SW 1271 (cell line): ENCODE measurements around the gene NUTM2E.
A peak's percentile ranks its signal among the peaks of the same experiment; 100 is the strongest.
"Not testable (repeated sequence)": the region's sequence is repeated elsewhere in the genome, so short reads cannot be mapped to it uniquely, and the experiment has no call there.

Experiments
- DNase-seq, 2 experiments: peaks; one replicate each; lab custom pipeline; 2025; lab: John Stamatoyannopoulos, UW

The NUTM2E gene, protein sequence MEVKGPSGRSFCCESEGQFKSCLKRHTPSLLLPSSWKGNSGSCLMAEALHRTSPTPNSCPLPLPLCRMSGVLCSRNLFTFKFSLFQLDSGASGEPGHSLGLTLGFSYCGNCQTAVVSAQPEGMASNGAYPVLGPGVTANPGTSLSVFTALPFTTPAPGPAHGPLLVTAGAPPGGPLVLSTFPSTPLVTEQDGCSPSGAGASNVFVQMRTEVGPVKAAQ (N-terminal part only)

DNA sequence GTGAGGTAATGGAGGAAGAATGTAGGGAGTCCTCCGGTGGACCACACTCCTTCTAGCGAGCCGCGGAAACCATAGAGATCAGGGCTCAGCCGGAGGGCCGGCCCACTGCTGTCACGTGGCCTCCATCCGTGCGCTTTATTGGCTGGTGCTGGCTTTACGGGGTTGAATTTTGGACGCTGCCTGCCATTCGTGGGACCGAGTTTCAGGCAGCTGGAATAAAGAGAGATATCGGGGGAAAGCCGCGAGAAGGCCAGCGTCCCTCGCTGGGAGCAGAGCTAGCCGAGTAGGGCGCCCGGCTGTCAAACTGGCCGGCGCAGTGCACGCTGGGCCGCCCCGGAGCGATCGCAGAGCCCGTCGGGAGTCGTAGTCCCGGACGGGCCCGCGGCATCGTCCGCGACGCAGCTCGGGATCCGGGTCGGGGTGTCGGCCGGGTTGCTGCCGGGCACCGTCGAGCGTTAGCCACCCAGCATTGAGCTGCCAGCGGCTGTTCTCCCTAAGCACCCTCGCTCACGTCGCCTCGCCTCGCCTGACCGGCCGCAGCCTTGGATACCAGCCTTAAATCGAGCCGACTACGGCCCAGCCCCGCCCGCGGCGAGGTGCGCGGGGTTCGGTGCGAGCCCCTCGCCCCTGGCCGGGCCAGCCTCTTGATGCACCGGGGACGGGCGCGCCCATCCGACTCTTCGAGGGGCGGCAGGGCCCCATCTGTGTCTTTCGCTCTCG, at the start of gene NUTM2E:
Gene NUTM2E, plus strand, starts transcription at position 244 of the 720 bp plus-strand sequence. CDS start 15,002 bp downstream, outside the sequence.
- peak; percentile 66 to 81 for DNase-seq

DNA sequence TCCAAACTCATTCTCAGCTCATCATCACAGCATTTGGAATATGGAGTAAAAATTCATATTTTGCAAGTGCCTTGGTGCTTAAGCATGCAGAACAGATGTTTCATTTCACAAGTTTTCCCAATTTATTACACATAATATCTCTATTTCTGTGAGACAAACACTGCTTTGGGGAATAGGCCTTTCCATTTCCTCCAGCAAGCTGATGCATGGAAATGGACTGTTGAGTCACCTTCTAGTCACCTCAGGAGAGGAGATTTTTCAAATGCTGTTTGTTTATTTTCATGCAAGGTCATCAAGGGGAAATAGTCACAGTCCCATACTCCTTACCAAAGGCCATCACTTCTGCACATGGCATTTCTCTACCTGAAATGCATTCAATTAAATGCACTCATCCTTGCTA, 48.5 kb upstream of the NUTM2E start:
- DNase-seq, result not testable (repeated sequence)

DNA sequence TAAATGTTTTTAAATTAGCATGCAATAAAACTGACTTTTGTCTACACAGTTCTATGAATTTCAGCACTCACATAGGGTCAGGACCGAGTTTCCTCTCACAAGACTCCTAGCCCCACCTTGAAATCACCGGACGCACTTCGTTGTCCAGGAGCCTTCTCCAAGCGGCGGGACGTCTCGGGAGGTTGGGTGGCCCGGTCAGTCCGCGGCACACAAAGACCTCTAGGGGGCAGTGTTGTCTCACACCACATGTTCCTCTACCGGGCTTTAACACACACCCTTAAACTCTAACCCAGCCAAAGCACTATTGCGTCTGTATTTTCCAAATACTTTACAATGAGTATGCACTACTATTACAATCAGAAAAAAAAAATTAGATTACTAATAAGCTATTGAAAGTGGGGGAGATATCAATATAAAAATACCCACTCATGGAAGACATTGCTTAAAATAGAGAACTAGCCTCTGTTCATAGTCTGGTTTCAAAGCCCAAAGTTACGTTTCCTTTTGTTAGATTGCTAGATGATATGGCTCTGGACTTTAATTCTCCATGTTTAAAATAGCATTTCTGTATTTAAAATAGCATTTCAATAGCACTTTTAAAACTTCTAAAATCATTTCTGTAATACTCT, 47.1 kb upstream of the NUTM2E start:
- DNase-seq, result peak in 1 of 2 experiments; percentile 1

DNA sequence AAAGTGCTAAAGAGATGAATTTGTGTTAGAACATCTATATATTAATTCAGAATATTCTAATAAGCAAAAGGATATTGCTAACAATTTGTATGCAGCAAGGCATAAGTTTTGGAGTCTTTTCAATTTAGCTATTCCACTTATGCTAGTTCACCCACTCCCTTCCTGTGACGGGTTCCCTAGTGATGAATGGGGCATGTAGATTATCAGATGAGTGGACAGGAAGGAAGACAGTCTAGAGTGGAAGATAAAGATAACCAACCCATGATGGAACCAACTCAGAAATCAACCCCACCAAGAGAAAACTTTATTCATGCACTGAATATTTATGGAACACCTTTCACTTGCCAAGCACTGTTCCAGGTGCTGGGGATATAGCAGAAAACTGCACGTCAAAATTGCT, 46.5 kb upstream of the NUTM2E start:
- DNase-seq, result not testable (repeated sequence)

DNA sequence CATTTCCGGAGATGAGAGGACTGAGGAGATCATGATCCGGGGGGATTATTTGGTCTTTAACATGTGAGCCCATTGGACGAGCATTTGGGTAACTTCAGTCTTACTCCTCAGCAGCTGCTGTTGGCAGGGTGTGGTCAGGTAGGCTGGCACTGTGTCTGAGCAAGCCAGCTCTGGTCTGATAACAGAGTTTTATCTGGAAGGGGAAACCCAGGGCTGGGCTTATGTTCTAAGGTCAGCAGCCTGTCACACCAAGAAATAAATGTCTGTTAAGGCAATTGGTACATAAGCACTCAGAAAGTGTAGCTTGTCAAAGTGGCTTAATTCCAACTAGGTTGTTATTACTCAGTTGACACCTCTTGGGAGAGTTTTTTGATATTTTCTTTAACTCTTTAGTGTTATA, 45.0 kb upstream of the NUTM2E start:
- DNase-seq, result not testable (repeated sequence)

DNA sequence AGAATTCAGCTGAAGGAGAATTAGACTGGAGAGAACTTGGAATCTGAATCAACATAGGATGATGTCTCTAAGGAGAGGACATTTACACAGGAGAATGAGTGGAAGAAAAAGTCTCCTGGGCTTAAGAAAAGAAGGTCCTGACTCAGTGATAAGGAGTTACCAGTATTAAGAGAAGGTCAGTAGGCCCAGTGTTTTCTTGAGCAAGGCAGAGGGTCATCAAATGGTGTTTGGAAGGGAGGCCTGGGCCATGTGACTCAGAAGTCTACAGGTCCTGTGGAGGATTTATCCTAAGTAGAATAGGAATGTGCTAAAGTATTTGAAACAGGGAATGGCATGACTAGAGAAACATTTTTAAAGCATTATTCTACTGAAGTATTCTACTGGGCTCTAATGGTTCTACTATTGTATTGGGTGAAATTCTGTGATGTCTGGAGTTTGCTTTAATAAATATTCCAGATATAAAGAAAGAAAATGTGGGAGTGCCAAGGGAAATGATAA, 39.0 kb upstream of the NUTM2E start:
- not testable (repeated sequence) for DNase-seq

DNA sequence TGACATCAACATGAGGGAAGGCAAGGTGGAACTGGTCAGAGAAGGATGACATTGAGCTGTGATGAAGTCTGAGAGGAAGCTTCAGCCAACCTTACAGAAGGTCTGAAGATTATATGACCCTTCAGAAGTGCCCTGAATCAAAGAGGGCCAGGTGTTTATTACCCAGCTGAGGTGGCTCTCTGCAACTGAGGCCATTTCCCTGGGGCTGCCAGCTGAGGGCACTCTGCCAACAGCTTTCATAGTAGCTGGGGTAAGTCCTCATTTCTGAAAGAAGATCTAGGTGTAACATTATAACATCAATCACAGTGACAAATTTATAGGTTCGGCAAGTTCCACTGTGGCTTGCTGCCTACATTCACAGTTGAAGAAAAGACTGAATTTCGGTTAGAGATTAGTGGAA, 37.2 kb upstream of the NUTM2E start:
- not testable (repeated sequence) for DNase-seq

DNA sequence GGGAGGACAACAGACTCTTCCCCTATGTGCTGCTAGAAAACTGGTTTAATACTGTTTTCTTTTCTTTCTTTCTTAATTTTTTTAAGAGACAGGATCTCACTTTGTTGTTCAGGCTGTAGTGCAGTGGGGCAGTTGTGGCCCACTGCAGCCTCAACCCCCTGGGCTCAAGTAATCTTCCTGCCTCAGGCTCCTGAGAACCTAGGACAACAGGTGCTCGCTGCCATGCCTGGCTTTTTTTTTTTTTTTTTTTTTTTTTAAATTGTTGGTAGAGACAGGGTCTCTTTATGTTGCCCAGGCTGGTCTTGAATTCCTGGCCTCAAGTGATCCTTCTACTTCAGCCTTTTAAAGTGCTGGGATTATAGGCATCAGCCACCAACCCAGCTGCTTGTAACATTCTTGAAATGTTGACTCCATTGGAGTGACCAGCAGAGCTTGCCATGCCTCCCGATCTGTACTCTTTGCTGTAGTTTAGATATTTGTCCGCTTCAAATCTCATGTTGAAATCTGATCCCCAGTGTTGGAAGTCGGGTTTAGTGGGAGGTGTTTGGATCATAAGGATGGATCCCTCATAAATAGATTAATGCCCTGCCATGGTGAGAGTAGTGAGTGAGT, 34.5 kb upstream of the NUTM2E start:
- DNase-seq, result not testable (repeated sequence)

DNA sequence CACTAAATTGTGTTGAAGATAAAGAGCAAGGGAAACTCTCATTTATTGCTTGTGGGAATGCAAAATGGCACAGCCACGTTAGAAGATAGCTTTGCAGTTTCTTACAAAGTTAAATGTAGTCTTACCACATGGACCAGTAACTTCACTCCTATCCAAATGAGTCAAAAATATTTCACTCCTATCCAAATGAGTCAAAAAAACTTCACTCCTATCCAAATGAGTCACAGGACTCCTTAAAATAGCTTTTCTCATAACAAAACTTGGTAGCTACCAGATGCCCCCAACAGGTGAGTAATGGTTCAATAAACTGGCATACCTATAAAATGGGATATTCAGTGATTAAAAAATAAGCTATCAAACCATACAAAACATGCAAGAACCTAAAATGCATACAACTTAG, 27.2 kb upstream of the NUTM2E start:
- DNase-seq, result not testable (repeated sequence)

DNA sequence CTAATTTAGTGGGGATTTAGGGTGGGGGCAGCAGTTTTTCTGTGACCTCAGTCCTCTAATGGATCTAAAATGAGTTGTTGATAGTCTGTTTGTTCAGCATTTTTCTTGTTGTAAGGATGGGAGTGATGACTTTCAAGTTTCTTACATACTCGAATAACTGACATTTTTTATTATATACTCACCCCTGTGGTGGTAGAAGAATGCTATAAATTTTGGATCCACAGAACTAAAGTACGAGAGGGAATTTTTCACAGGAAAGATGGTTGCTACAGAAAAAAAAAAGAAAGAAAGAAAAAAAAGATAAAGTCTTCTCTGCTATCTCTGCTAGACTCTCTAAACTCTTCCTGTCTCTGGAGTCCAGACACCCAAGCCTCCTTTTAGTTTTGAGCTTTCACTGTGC, 20.7 kb upstream of the NUTM2E start:
- DNase-seq, result not testable (repeated sequence)

DNA sequence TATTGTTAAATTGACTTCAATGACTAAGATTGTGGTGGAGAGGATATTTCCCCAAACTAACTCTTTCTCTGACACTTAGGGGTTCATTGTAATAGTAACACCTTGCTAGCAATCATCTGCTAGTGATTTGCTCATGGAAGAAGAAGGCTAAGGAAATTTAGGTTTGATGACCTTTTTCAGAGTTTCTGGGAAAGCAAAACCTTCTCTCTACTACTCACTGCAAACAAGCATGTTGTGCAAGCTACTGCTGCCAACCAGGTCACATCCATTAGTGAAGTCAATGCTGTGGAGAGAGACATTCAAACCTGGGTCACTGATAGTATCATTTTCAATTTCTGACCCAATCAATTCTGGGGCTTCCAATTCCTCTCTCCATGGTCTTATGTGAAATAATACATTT, 14.6 kb upstream of the NUTM2E start:
- not testable (repeated sequence) for DNase-seq

DNA sequence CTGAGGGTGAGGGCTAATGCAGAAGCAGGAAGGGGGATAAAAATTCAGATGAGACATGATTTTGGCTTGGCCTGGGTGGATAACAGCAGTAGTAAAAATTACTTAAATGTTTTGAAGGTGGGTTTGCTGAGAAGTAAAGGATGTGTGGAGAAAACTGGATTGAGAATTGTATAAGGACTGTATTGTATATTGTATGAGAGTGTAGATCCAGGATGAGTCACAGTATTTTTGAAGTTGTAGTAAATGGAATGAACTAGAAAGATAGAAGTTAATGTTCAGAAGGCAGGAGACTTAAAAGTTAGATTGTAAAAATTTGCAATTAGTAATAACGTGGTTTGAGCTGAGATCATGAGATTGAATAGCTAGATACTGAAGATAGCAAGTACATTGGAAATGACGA, 10.2 kb upstream of the NUTM2E start:
- DNase-seq, result not testable (repeated sequence)

DNA sequence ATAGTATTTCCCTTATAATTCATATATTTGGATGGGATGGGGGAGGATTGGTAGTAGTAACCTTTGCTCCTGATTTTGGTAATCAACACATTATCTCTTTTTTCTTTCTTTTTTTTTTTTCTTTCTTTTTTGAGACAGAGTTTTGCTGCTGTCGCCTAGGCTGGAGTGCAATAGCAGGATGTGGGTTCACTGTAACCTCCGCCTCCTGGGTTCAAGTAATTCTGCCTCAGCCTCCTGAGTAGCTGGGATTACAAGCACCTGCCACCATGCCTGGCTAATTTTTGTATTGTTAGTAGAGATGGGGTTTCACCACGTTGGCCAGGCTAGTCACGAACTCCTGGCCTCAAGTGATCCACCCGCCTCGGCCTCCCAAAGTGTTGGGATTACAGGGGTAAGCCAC, 3.2 kb upstream of the NUTM2E start:
- not testable (repeated sequence) for DNase-seq

DNA sequence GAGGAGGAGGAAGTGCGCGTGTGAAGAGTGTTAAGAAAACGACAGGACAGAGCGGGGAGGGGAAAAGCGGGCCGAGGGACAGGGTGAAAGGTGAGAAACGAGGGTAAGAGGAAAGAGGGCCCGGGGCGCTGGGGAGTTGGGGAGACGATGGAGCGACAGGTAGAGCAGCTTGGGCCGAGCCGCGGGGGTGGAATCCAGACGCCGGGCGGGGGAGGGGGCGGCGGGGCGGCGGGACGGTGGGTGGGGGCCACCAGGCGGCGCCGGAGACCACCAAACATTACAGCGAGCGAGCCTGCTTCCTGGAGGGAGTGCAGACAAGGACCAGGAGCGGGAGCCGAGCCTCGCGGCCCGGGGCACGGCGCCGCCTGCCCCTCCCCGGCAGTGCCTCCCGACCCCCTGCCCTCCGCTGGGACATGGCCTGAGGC, 940 bp upstream of the NUTM2E start:
- DNase-seq, result not testable (repeated sequence)

DNA sequence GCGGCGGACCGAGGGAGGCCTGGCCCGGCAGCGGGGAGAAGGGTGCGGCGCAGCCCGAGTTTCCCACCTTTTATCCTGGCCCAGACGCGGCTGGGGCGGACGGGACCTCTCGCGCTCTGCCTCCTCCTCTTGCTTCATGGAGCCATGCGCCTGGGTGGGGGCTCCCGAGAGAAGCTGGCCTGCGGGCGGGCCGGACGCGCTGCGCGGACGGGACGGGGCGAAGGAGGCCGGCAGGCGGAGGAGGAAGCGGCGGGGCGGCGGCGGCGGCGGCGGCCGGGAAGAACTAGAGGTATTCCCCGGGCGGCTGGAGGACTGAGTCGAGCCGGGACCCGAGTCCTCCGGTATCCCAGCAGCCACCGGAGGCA, 426 bp upstream of the NUTM2E start:
- not testable (repeated sequence) for DNase-seq

DNA sequence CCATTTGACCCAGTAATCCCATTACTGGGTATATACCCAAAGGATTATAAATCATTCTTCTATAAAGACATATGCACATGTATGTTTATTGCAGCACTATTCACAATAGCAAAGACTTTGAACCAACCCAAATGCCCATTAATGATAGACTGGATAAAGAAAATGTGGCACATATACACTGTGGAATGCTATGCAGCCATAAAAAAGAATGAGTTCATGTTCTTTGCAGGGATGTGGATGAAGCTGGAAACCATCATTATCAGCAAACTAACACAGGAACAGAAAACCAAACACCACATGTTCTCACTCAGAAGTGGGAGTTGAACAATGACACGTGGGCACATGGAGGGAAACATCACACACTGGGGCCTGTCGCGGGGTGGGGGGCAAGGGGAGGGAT, 7.3 kb downstream of the NUTM2E start:
- DNase-seq, result not testable (repeated sequence)

DNA sequence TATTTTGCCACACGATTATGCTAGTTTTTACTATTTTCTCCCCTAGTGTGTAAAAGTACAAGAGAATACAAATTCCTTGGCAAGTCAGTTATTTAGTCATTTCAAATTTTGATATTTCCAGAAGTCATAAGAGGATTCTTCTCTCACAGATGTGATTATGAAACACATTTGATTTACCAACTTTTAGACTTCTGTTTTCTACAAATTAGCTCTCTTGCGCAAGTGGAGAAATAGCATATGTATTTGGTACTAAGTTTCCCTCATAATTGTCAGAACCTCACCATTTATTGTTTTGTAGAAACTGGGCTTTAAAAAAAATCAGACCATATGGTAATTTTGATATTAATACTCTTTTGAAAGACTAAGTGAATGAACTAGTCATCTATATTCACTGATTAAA, 9.4 kb downstream of the NUTM2E start:
- not testable (repeated sequence) for DNase-seq

DNA sequence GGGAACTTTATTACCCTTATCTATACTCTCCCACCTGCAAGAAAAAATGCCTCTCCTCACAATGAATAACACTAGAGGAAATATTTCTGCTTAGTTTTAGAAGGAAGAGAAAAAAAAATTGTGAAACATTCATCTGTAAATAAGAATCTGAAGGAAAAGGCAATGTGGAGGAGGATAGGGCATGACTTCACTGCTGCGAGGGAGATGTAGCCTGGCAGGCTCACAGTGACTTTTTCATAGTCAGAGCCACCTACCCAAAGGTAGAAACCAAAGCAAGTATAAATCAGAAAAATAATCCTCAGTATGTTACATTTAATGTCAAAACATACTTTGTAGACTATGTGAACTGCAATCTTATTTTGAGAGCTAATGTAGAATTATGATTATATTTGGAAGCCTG, 10.4 kb downstream of the NUTM2E start:
- not testable (repeated sequence) for DNase-seq

DNA sequence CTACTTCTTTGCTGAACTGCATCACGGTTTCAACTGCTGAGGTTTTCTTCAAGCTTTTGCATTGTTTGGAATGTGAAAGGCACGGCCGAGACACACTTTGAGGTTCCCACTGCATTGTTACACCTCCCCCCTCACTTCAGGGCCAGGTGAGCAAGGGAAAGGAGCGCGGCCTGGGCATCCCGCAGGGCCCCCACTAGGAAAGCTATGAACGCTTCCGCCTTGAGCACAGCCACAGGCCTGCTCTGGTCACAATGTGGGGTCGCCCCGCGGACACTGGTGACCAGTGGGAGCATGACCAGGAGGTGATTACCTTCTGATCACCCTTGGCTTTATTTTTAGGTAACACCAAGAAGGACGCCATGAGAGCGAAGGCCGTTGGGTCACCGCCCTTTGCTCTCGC, 11.9 kb downstream of the NUTM2E start:
- not testable (repeated sequence) for DNase-seq

DNA sequence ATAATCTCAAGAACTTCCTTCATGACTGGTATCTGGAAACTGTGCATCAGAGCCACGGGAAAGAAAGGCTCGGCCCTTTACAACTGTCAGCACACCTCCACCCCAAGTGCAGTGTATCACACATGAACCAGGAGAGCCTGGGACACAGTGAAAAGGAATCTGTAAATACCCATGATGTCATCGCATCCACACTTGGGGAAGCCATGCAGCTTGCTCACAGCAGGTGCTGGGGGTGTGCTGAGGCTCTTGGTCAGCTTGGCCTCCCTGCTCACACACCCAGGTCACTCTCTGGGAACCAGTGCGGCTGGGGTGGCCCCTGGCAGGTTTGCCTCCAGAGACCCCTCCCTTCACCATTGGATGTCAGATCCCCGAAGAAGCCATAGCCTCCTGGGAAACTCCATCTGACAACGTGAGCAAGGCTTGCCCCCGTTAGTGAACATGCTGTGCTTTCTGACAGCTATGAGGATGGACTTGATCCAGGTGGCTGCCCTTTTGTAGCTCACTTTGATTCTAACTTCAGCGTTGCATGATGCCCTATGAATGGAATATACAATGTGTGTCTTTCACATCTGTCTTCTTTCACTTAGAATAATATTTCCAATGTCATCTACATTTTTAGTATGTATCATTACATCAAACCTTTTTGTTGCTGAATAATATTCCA, 26.8 kb downstream of the NUTM2E start:
- not testable (repeated sequence) for DNase-seq

DNA sequence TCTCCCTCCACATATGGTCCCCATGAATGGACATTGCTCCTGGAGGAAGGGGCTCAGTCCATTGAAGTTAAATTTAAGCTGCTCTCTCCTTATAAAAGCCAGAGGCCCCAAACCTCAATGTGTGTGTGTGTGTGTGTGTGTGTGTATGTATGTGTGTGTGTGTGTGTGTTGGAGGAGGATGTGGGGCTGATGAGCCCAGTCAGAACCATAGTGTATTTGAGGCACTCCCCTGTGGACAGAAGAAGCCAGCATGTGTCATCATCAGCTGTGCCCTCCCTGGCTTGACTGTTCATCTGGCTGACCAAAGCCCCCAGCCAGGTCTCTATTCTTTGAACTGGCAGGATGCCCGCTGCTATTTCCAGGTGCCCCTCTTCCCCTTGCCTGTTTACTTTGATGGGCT, 35.7 kb downstream of the NUTM2E start:
- not testable (repeated sequence) for DNase-seq

DNA sequence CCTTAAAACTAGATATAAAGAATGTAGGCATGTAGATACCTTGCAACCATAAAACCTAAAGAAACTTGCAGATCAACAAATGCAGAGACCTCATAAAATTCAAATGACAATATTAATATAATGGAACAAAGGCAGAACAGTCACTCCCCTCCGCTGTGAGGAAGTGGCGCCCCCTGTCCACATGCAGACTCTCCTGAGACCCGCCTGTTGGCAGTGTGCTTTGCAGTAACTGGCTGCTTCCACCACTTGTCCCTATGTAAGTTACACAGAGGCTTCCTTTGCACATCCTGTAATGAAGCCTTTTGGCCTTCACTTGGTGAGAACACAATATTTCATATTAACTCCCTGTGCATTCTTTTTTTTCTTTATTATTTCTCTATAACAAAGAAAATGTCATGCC, 36.3 kb downstream of the NUTM2E start:
- DNase-seq, result not testable (repeated sequence)
